OCI-LY7 (cell line): ENCODE data around the gene TMEM50B. TPM values are rescaled to one million over a fixed set of nuclear protein-coding genes. Genes with fewer than 3 reads are reported as not detected.
A peak's percentile ranks its signal among the peaks of the same experiment; 100 is the strongest.

Source experiments
- BruUV-seq: library from RNA; stranded (reverse); fragments of 400-500 nt; replicated peaks from 2 replicates; lab custom pipeline; 2021; lab: Mats Ljungman, UMichigan
- CTCF ChIA-PET: fragments of 300-600 bp; sonication (Branson Sonifier 250); formaldehyde crosslinking; loops from one replicate; lab custom pipeline; 2022; ENCODE audit warnings: antibody characterized with exemption; ENCODE audit not compliant: unreplicated experiment; lab: Charles Lee
- POLR2A ChIA-PET: fragments of 300-600 bp; sonication (Branson Sonifier 250); formaldehyde crosslinking; loops from one replicate; lab custom pipeline; 2022; ENCODE audit warnings: antibody characterized with exemption; lab: Charles Lee
- DNase-seq: peaks from one replicate; pipeline ENCODE4 v3.0.0-alpha.2; 2015; ENCODE audit warnings: low spot score
- H2AFZ ChIP-seq: fragments of 200-600 bp; sonication (generic), shearing (Covaris generic); 2 replicates; pipeline ENCODE4 v1.6.1; 2014; ENCODE audit warnings: mild to moderate bottlenecking, antibody characterized with exemption, low read length, moderate library complexity
- H3K27ac ChIP-seq: fragments of 200-600 bp; sonication (generic); 2 replicates; pipeline ENCODE4 v1.5.1; 2014; ENCODE audit warnings: mixed run types, low read depth, mild to moderate bottlenecking, moderate library complexity, low read length, inconsistent platforms; ENCODE audit not compliant: poor library complexity, severe bottlenecking
- H3K36me3 ChIP-seq: fragments of 200-600 bp; sonication (generic); 2 replicates; pipeline ENCODE4 v1.6.1; 2014; ENCODE audit warnings: mild to moderate bottlenecking, antibody characterized with exemption, low read length, moderate library complexity, mixed read lengths; ENCODE audit not compliant: insufficient read depth
- H3K4me1 ChIP-seq: fragments of 200-600 bp; sonication (generic); 2 replicates; pipeline ENCODE4 v1.5.1; 2014; ENCODE audit warnings: mild to moderate bottlenecking, low read length; ENCODE audit not compliant: insufficient read depth, poor library complexity, severe bottlenecking
- H3K4me2 ChIP-seq: fragments of 200-600 bp; sonication (generic); 2 replicates; pipeline ENCODE4 v1.6.1; 2014; ENCODE audit warnings: mild to moderate bottlenecking, low read length
- H3K4me3 ChIP-seq: fragments of 200-600 bp; sonication (generic); 2 replicates; pipeline ENCODE4 v1.5.1; 2014; ENCODE audit warnings: mild to moderate bottlenecking, low read depth, low read length; ENCODE audit not compliant: poor library complexity, severe bottlenecking
- H3K79me2 ChIP-seq: fragments of 200-600 bp; sonication (generic); 2 replicates; pipeline ENCODE4 v1.6.1; 2016; ENCODE audit warnings: low read depth, mild to moderate bottlenecking, low read length, moderate library complexity, mixed read lengths; ENCODE audit not compliant: insufficient read depth
- H3K9me2 ChIP-seq: fragments of 200-600 bp; sonication (generic); 2 replicates; pipeline ENCODE4 v1.6.1; 2016; ENCODE audit warnings: mild to moderate bottlenecking, low read length, mixed read lengths; ENCODE audit not compliant: insufficient read depth
- H3K9me3 ChIP-seq: fragments of 200-600 bp; sonication (generic); 2 replicates; pipeline ENCODE4 v1.6.1; 2014; ENCODE audit warnings: mild to moderate bottlenecking, mixed run types, low read length, mixed read lengths
- H4K20me1 ChIP-seq: fragments of 200-600 bp; sonication (generic); 2 replicates; pipeline ENCODE4 v1.6.1; 2014; ENCODE audit warnings: mild to moderate bottlenecking, antibody characterized with exemption, low read length, moderate library complexity, mixed read lengths; ENCODE audit not compliant: insufficient read depth
- CTCF ChIP-seq: fragments of 200-600 bp; sonication (generic); conservative IDR thresholded peaks from 2 replicates; pipeline ENCODE4 v1.5.1; 2014; ENCODE audit warnings: mild to moderate bottlenecking, antibody characterized with exemption, low read length, moderate library complexity, mixed read lengths
- EZH2phosphoT487 ChIP-seq: fragments of 200-600 bp; sonication (generic); IDR thresholded peaks from 2 replicates; pipeline ENCODE4 v1.6.1; 2018; ENCODE audit warnings: low read depth, borderline replicate concordance, mild to moderate bottlenecking, mixed run types, antibody characterized with exemption, low read length, moderate library complexity, mixed read lengths
- intact Hi-C: fragments of 100-400 bp; cut with micrococcal nuclease; formaldehyde crosslinking; loops from one replicate; pipeline ENCODE4 v1.10.0; 2022; ENCODE audit not compliant: unreplicated experiment
- total RNA-seq, 2 experiments: library from RNA; depleted of rRNA in 1 of 2; stranded (reverse); fragments of >200 nt in 1 of 2; shearing (Covaris generic) in 1 of 2; gene quantifications; 2 replicates each; pipeline ENCODE4 v1.2.3, GENCODE V29; 2014 to 2022

TMEM50B gene
- total RNA-seq, 2 experiments from 2014 or later: 24.4 to 30.3 TPM

GRCh38 chr21:33443194-33443593 lies 36.6 kb downstream of the TMEM50B start:
- intact Hi-C loops: loop anchor here (2.0 to 10.0 kb wide), 4 partner anchors 162 to 608 kb away; no protein-coding TSS in a partner anchor
- ChIA-PET CTCF (no interaction called here), POLR2A (interaction anchor here (0.7 to 1.6 kb wide), 3 partner anchors 37 to 378 kb away, joined by 3 to 8 read pairs (median 3); partner anchors contain the start of gene TMEM50B)
- DNase-seq: no peak
- Histone ChIP-seq H3K4me2 (no peak overlapping the region), H3K4me1 (peaks cover 49% of the 10 kb centered on the region), H3K36me3 (peaks cover 10% of the 10 kb centered on the region), H3K4me3 (no peak overlapping the region), H3K9me3 (no peaks in the 10 kb centered on the region), H2AFZ (no peak overlapping the region), H3K9me2 (no peaks in the 10 kb centered on the region), H3K79me2 (no peaks in the 10 kb centered on the region), H4K20me1 (no peaks in the 10 kb centered on the region), H3K27ac (peak overlapping the region; percentile 25)
- TF ChIP-seq EZH2phosphoT487 (no peak), CTCF (no peak)
- no TSS peak for BruUV-seq

GRCh38 chr21:33441489-33442477 lies 38.0 kb downstream of the TMEM50B start:
- ChIA-PET POLR2A (interaction anchor here (0.5 to 1.6 kb wide), 12 partner anchors 24 to 228 kb away, joined by 3 to 8 read pairs (median 4); partner anchors contain the start of gene TMEM50B), CTCF (no interaction called here)
- Histone ChIP-seq H4K20me1 (no peaks in the 10 kb centered on the region), H3K9me2 (no peaks in the 10 kb centered on the region), H3K79me2 (no peaks in the 10 kb centered on the region), H3K4me1 (peaks cover 61% of the 10 kb centered on the region), H3K36me3 (peaks cover 23% of the 10 kb centered on the region), H3K4me2 (peak overlapping the region; percentile 49), H3K4me3 (peak overlapping the region; percentile 5), H2AFZ (no peak overlapping the region), H3K9me3 (no peaks in the 10 kb centered on the region), H3K27ac (peak overlapping the region; percentile 69)
- BruUV-seq: no TSS peak
- TF ChIP-seq CTCF (no peak), EZH2phosphoT487 (no peak)
- DNase-seq: peak; percentile 85
- intact Hi-C loops: loop anchor here (1.0 to 10.0 kb wide), 6 partner anchors 58 to 607 kb away; partner anchors contain the start of gene IL10RB
